Astrocyte of the spinal cord (primary cell): ENCODE measurements around the gene RPL19.

ENCODE experiments used
- DNase-seq: peaks from one replicate; pipeline ENCODE4 v3.0.0; 2011; ENCODE audit warnings: low read depth, low spot score
- H3K4me3 ChIP-seq: 2 replicates; pipeline ENCODE4 v1.5.1; 2011; ENCODE audit warnings: low read depth, mild to moderate bottlenecking, low read length, moderate library complexity
- CTCF ChIP-seq: IDR thresholded peaks from 2 replicates; pipeline ENCODE4 v1.5.1; 2012; ENCODE audit warnings: low read depth, mild to moderate bottlenecking, low read length, inconsistent platforms
- in situ Hi-C: cut with HindIII; loops from 2 replicates; pipeline ENCODE4 v1.10.0; 2017; ENCODE audit warnings: low sequenced_read_pairs

Gene RPL19

DNA sequence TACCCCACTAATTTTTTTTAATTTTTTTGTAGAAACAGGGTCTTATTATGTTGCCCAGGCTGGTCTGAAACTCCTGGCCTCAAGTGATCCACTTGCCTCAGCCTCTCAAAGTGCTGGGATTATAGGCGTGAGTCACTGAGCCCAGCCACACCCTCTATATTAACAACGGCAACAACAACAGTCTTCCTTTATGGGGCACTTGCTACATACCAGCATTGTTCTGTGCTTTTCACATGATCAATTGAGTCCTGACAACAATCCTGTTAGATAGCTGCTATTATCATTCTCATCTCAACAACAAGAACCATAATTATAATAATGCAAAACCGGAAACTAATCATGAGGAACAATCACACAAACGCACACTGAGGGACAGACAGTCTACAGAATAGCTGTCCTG lies 21.5 kb upstream of the RPL19 start:
- TF ChIP-seq CTCF, result no peak
- no peak for DNase-seq
- in situ Hi-C loops, result no loop called here
- H3K4me3 ChIP-seq, result no peak overlapping the region

DNA sequence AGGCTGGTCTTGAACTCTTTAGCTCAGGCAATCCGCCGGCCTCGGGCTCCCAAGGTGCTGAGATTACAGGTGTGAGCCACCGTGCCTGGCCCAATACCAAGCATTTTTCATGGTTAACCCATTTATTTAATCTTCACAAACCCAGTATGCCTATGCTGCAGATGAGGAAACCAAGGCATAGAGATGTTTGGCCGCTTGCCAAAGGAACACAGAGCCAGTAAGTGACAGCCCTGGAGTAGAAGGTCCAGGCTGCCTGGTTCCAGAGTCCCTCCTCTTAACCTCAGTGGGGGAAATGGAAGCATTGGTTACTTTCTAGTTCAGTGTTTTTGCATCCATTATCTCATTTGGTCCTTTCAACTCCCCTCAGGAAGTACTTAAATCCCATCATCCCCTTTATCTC lies 18.8 kb upstream of the RPL19 start:
- in situ Hi-C loops, result no loop called here
- TF ChIP-seq CTCF, result no peak
- H3K4me3 ChIP-seq, result no peak overlapping the region
- no peak for DNase-seq

- DNase-seq, result no peak
- TF ChIP-seq CTCF, result no peak
- in situ Hi-C loops, result no loop called here
- no peak overlapping the region for H3K4me3 ChIP-seq
Observed at GRCh38 chr17:39183045-39183444, 17.0 kb upstream of the RPL19 start.

DNA sequence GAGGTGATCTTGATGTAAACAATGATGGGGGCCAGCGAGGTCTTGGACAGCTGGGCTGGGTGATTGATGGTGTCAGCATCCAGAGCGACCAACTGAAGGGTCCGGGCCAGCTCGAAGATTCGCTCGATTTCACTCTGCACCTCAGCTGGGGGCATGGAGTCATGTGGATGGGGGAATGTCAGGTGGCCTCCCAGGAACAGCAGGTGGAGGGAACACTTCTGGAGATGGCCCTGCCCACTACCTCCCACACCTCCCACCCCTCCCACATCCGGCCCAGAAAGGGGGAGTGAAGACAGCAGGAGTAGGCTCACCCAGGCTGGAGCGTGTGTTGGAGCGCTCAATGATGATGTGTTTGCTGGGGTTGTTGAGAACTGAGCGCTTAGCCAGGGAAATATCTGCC lies 16.4 kb upstream of the RPL19 start:
- in situ Hi-C loops, result no loop called here

GRCh38 chr17:39186481-39187002 lies 13.5 kb upstream of the RPL19 start:
- H3K4me3 ChIP-seq, result no peak overlapping the region
- DNase-seq, result no peak
- no peak for TF ChIP-seq CTCF
- in situ Hi-C loops, result no loop called here

More for the DNA sequence above, 16.4 kb upstream of the RPL19 start:
- no peak for TF ChIP-seq CTCF
- no peak for DNase-seq
- H3K4me3 ChIP-seq, result no peak overlapping the region

DNA sequence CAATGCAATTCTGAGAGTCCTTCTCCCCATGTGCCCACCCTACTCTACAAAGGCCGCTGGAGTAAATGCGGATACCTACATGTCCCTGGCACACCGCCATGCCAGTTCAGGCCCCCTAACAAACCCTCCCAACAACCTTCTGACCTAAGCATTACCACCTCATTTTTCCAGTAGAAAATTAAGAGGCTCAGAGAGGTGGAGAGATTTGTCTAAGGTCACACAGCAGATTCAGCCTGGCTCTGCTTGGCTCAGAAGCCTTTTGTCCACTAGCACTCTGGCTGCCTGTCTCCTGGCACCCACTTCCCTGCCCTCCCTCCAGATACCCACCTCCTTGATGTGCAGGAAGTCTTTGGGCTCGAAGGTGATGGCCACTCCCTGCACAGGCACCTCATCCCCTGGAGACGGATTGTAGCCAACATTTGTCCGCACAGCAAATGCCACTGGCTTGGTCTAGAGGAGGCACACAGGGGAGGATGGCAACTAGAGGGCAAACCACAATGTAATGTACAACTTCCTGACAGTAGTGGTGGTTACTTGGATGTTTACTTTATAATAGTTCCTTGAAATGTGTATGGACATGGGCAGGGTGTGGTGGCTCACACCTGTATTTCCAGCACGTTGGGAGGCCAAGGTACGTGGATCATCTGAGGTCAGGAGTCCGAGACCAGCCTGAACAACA lies 12.8 kb upstream of the RPL19 start:
- in situ Hi-C loops, result no loop called here
- no peak for DNase-seq
- no peak for TF ChIP-seq CTCF
- no peak overlapping the region for H3K4me3 ChIP-seq
